HG02981 (cell line): ENCODE measurements around the gene NNMT.
"Not testable (repeated sequence)": the region's sequence is repeated elsewhere in the genome, so short reads cannot be mapped to it uniquely, and the experiment has no call there.

Experiments used
- ATAC-seq: cut with Tn5 transposase; IDR thresholded peaks from one replicate; pipeline ENCODE4 v1.9.1; 2021; ENCODE audit warnings: mild to moderate bottlenecking, moderate library complexity; ENCODE audit not compliant: unreplicated experiment

NNMT gene

DNA sequence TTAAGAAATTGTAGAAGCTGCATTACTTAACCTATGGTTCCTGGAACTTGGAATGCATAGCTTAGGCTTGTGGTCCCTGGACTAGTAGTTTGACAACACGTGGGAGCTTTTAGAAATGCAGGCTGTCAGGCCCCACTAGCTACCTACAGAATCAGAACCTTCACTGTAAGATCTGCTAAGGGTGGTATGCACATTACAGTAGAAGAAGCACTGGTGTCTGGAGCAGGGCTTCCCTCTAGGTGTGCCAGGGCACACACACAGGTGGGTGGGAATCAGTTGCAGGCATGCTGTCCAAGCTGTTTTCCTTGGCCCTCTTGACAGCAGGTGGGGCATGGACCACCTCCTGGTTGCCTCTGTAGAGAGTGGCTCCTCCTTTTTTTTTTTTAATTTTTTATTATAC is 8.8 kb downstream of the NNMT start:
- ATAC-seq: no peak

DNA sequence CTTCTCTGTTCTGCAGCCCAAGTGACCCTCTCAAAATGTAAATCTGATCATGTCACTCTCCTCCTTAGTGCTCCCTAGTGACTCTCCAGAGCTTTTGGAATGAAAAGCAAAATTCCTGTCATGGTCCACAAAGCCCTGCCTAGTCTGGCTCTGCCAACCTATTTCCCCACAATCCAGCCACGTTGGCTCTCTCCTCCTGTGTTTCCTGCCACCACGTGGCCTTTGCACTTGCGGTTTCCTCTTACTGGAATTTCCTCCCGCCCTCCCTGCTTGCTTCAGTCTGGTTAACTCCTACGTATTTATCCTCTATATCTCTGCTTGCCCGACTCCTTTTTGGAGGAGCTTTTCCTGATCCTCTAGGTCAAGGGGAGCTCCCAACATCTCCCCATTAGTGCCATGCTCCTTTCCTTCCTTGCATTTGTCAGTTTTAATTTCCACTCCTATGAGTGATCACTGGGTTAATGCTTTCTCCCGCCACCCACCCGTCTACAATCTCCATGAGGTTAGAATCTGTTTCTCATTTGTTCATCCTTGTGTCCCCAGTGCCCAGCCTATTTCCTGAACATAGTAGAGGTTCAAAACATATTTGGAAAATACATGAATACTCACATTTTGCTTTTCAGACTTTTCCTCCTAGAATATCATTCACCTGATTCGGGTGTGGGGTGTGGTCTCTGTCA is 11.5 kb downstream of the NNMT start:
- no peak for ATAC-seq

DNA sequence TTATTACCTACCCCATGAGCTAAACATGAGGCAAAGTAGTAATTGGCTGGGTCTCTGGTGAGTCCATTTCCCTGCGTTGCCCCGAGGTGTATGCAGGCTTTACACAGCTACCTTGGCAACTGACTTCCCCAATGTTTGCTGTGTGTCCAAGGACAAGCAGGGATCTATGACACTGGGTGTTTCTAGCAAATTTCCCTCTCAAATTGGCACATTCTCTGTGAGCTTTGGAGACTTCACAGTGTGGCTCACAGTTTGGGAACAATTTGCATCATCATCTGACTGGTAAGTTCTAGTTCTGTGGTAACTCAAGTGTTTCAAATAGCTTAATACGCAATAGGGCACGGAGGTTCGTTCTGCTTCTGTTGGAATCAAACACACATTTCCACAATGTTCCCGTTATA is 12.5 kb downstream of the NNMT start:
- ATAC-seq: no peak

DNA sequence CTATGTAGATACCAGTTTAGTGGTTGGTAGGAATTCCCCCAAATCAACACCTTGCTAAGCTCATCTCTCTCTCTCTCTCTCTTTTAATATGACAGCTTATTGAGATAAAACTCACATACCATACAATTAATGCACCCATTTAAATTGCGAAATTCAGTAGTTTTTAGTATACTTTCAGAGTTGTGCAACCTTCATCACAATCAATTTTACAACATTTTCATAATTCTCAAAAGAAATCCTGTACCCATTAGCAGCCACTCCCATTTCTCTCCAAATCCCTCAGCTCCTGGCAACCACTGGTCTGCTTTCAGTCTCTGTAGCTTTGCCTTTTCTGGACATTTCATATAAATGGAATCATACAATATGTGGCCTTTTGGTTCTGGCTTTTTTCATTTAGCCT is 13.3 kb downstream of the NNMT start:
- no peak for ATAC-seq

DNA sequence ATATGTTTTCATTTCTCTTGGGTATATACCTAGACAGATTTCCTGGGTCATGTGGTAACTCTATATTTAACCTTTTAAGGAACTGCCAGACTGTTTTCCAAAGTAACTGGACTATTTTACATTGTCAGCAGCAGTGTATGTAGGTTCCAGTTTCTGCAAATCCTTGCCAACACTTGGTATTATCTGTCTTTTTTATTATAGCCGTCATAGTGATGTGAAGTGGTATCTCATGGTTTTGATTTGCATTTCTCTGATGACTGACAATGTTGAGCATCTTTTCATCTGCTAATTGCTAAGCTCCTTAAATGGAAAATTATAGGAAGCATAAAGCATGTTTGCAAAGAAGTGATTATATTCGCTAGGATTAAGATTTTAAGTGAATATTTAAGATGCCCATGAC is 13.9 kb downstream of the NNMT start:
- ATAC-seq: no peak

- no peak for ATAC-seq
Observed at GRCh38 chr11:114311946-114312345, 15.7 kb downstream of the NNMT start.

DNA sequence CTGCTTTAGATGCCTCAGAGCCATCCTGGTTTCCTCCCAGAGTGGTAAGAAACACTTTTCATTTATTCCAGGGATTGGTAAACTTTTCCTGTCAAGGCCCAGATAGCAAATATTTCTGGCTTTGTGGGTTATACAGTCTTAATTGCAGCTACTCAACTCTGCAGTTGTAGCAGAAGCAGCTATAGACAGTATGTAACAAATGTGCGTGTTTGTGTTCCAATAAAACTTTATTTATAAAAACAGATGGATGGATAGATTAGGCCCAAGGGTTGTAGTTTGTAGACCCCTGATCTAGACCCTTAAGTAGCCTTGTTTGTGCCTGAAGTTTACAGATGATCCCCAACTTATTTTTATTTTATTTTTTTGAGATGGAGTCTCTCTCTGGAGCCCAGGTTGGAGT is 17.9 kb downstream of the NNMT start:
- ATAC-seq: no peak

DNA sequence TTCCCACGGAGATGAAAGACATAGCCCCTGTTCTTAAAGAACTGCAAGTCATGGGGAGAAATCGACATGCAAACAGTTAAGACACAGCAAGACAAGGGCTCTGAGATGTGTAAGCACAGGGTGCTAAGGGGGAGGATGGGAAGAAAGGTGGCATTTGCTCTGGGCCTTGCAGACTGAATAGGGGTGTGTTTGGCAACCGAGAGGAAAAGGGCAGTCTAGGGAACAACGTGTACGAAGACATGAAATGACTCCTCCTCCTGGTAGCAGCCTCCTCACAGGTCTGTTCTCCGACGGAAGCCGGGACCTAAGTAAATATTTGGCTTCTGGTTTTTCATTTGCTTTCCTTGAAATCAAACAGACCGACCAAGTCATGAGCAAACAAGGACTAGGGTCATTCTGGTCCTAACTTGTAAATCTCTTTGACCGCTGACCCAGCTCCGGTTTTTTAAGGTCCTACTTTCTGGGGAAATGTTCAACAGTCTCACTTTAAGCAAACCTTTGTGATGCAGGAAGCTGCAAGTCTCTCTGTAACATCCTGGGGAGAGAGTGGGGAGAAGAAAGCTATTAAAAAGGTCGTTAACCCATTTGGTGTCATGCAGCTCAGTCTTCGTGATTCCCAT is 19.7 kb downstream of the NNMT start:
- no peak for ATAC-seq

DNA sequence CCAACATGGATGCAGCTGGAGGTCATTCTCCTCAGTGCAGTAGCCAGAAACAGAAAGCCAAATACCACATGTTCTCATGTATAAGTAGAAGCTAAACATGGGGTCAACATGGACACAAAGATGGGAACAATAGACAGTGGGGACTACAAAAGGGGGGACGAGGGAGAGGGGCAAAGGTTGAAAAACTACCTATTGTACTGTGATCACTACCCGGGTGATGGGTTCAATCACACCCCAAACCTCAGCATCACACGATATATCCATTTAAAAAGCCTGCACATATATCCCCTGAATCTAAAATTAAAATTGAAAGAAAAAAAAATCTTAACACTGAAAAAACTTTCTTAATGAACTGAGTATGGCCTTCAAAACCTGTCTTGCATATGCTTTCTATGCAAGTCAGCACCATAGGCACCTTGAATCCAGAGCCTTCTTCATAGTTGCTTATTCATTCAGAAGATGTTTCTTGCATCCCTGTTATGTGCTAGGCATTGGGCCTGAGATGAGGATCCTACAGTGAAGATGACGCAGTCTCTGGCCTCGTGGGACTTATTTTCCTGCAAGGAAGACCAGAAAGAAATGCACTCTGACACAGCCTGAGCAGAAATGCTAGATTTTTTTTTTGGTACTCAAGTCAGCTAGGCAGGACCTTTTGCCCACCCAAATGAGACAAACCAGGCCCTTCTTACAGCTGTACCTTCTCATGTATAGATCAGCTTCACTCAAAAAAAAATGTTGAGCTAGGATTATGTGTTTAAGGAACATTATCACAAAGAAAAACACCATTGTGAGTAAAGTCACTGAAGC is 21.0 kb downstream of the NNMT start:
- ATAC-seq: no peak

- ATAC-seq: no peak
Observed at GRCh38 chr11:114317787-114318137, 21.6 kb downstream of the NNMT start.

DNA sequence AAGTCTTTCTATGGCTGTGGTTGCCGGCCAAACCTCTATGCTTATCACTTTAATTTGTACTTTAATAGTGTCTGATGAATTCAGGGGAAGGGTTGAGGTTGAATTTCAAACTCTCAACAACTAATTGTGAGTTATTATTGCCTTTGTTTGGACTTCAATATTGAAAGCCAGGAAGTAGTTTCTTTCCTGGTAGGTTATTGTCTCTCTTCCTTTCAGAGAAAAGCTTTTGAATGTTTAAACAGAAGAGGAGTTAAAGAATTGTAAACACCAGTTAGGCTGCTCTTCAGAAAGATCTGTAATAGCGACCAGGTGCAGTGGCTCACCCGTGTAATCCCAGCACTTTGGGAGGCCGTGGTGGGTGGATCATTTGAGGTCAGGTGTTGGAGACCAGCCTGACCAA is 22.2 kb downstream of the NNMT start:
- no peak for ATAC-seq

GRCh38 chr11:114319716-114320328 is 23.6 kb downstream of the NNMT start:
- ATAC-seq: no peak

DNA sequence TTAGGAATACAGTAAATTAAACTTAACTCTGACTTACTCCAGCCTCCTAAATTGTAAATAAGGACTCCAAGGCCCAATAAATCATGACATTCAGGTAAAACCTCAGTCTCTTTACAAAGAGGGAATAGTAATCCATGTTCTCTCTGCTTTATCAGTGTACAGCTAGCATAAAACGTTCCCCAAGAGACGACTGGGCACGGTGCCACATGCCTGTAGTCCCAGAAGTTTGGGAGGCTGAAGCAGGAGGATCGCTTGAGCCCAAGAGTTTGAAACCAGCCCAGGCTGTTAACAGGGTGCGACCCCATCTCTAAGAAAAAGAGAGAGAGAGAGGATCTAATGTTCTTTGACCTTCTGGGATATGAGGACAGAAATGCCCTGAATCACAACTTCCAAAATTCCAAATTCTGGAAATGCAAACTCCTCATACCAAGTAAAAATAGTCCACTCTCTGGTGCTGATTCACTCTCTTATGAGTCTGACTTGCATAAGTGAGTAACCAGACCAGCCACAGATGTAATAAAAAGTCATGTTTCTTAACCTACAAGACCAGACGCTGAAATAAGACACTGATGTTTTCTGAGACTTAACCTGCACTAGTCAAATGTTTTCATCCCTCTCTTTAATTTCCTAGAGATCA is 25.5 kb downstream of the NNMT start:
- ATAC-seq: no peak

GRCh38 chr11:114322934-114323333 is 26.7 kb downstream of the NNMT start:
- no peak for ATAC-seq

GRCh38 chr11:114326151-114326550 is 30.0 kb downstream of the NNMT start:
- ATAC-seq: no peak

GRCh38 chr11:114326776-114327175 is 30.6 kb downstream of the NNMT start:
- ATAC-seq: no peak

GRCh38 chr11:114330373-114330772 is 34.2 kb downstream of the NNMT start:
- ATAC-seq: no peak

DNA sequence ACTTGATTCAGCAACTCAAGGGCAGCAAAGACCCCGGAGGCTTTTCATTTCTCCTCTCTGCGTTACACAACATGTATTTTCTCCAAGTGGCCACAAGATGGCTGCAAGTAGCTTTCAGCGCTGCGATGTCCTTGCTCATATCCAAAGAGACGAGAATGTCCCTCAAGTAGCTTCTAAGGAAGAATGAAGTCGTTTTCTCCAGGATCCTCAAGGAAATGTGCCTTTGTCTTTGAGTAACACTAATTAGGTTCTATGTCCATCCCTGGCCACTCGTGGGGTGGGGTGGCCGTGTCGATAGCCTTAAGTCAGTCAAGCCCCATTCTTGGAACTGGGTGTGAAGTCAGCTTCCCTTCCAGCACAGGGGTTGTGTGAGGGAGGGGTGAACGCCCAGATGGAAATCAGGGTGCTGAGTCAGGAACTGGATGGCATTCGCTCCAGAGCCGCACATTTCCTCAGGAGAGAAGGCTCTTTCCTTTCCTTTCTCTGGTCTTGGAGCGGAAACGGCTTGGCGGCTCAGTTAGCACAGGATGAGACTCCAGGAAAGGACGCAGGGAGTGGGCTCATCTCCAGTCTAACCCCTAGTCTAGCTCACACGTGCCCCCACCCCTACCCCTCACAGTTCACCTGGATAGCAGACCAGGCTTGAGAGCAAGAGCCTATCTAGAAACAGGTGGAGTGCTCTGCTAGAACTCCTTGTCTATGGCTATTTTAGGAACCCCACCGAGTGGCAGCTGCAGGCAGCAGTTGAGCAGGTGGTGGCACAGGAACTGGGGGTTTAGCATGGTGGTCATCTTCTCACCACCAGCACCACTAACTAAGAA is 44.3 kb downstream of the NNMT start:
- no peak for ATAC-seq

- ATAC-seq: not testable (repeated sequence)
Observed at GRCh38 chr11:114341667-114342066, 45.5 kb downstream of the NNMT start.

- no peak for ATAC-seq
Observed at GRCh38 chr11:114342476-114342875, 46.3 kb downstream of the NNMT start.
